ENCODE results near the gene FYTTD1.

Gene FYTTD1

DNA sequence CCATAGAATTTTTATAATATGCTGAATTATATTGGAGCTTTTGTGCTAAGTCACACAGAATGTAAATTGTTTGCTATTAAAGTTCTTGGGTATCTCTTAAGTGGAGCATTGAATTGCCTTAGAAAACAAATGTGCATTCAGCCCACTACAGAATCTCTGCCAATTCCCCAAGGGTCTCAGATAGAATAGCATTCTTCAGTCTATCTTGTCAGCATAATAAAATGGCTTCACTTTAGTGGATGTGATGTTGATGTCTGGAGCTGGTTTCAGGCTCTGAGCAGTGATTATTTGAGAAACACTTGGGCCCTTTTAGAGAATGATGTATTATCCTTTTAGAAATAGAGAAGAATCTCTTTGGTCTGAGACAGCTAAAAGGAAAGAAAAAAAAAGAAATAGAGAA, 86.6 kb downstream of the FYTTD1 start:
- TF ChIP-seq CTCF (conservative IDR thresholded peaks at IDR 0.05; ENCODE audit: low read depth, low read length): no peak
- Histone ChIP-seq H3K36me3 (ENCODE audit: insufficient read depth) (peaks cover 7% of the 10 kb centered on the region; the same call in 1 of the 2 replicates), H3K79me2 (ENCODE audit: insufficient read depth, low read depth) (no peaks in the 10 kb centered on the region), H4K20me1 (ENCODE audit: insufficient read depth) (no peaks in the 10 kb centered on the region), H3K27me3 (ENCODE audit: insufficient read depth, low read depth) (no peaks in the 10 kb centered on the region), H3K4me2 (no peak overlapping the region), H3K9ac (no peak overlapping the region), H2AFZ (ENCODE audit: low read depth) (no peak overlapping the region), H3K4me1 (ENCODE audit: low read depth, poor library complexity, severe bottlenecking) (peaks cover 7% of the 10 kb centered on the region), H3K4me3 (IDR thresholded peaks at IDR 0.05; ENCODE audit: insufficient read depth, low read depth, low read length) (no peak overlapping the region), H3K27ac (no peak overlapping the region)

All from KMS-11 (cell line).